Hypothalamus (tissue), 51 donors: ENCODE data around the gene SNHG17.
"Not testable (repeated sequence)": the region's sequence is repeated elsewhere in the genome, so short reads cannot be mapped to it uniquely, and the experiment has no call there.

Experiments
- DNase-seq, 51 donors: peaks; one replicate each; lab custom pipeline; 2025; lab: John Stamatoyannopoulos, UW

The SNHG17 gene

GRCh38 chr20:38447931-38448675 lies 13.0 kb upstream of the SNHG17 start:
- DNase-seq = no peak

- no peak for DNase-seq
Observed at GRCh38 chr20:38447251-38447661, 12.1 kb upstream of the SNHG17 start.

GRCh38 chr20:38446441-38447209 lies 11.5 kb upstream of the SNHG17 start:
- peak; percentile 8 to 92 (median 72) for DNase-seq

GRCh38 chr20:38445901-38446425 lies 10.8 kb upstream of the SNHG17 start:
- no peak for DNase-seq

- DNase-seq = no peak
Observed at GRCh38 chr20:38445381-38445796, 10.3 kb upstream of the SNHG17 start.

- peak in 1 of 51 donors; percentile 8 for DNase-seq
Observed at GRCh38 chr20:38441916-38442315, 6.8 kb upstream of the SNHG17 start.

- DNase-seq = not testable (repeated sequence)
Observed at GRCh38 chr20:38441110-38441509, 6.0 kb upstream of the SNHG17 start.

GRCh38 chr20:38437796-38438195 lies 2.7 kb upstream of the SNHG17 start:
- no peak for DNase-seq

- DNase-seq = no peak
Observed at GRCh38 chr20:38435555-38435939, 419 bp upstream of the SNHG17 start.

- peak in 3 of 51 donors; percentile 15 to 46 (median 24) for DNase-seq
Observed at GRCh38 chr20:38434301-38434741, 807 bp downstream of the SNHG17 start.

- no peak for DNase-seq
Observed at GRCh38 chr20:38433304-38433972, 1.7 kb downstream of the SNHG17 start.

GRCh38 chr20:38432870-38433269 lies 2.3 kb downstream of the SNHG17 start:
- DNase-seq = not testable (repeated sequence)

GRCh38 chr20:38432292-38432691 lies 2.8 kb downstream of the SNHG17 start:
- DNase-seq = no peak

GRCh38 chr20:38430679-38431325 lies 4.3 kb downstream of the SNHG17 start:
- no peak for DNase-seq

GRCh38 chr20:38429301-38429700 lies 5.8 kb downstream of the SNHG17 start:
- no peak for DNase-seq

- no peak for DNase-seq
Observed at GRCh38 chr20:38428800-38429199, 6.3 kb downstream of the SNHG17 start.

- no peak for DNase-seq
Observed at GRCh38 chr20:38427655-38428023, 7.5 kb downstream of the SNHG17 start.

GRCh38 chr20:38426006-38426897 lies 8.9 kb downstream of the SNHG17 start:
- DNase-seq = peak in 3 of 51 donors; percentile 13 to 54 (median 46)

GRCh38 chr20:38424401-38424800 lies 10.7 kb downstream of the SNHG17 start:
- DNase-seq = no peak

GRCh38 chr20:38423541-38423940 lies 11.6 kb downstream of the SNHG17 start:
- DNase-seq = no peak
